Measurements from ENCODE around the gene ASPG. TPM values are rescaled to one million over a fixed set of nuclear protein-coding genes. Genes with fewer than 3 reads are reported as not detected.

The ASPG gene
- polyA plus RNA-seq, 3 donors, result 0.01 TPM; not detected in 2

DNA sequence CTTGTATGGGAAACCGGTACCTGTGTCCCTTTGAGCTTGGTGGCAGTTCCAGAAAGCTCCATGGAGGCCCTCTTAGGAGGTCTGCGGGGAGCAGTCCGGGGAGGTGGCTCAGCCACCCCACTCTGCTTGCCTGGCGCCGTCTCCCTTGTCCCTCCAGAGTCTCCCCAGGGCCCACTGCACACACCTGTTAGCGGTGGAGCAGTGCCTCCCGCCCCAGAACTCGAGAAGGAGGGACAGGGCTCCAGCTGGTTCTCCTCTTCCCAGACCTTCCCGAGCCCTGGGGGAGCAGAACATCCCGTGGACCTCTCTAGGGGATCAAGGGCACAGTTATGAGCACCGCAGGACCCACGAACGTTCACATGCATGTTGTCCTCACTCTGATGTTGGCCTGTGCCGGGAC lies 10.8 kb downstream of the ASPG start:
- Histone ChIP-seq H3K4me3 (replicated peaks in 1 of 3; ENCODE audit: low read depth in 2 of 3, low read length in 3 of 3) (no peak overlapping the region), H3K9ac (ENCODE audit: insufficient read depth, low read length, poor library complexity, severe bottlenecking) (no peak overlapping the region)
- 89% methylated on average over 14 of the region's 14 CpGs for WGBS (ENCODE audit: insufficient coverage)

DNA sequence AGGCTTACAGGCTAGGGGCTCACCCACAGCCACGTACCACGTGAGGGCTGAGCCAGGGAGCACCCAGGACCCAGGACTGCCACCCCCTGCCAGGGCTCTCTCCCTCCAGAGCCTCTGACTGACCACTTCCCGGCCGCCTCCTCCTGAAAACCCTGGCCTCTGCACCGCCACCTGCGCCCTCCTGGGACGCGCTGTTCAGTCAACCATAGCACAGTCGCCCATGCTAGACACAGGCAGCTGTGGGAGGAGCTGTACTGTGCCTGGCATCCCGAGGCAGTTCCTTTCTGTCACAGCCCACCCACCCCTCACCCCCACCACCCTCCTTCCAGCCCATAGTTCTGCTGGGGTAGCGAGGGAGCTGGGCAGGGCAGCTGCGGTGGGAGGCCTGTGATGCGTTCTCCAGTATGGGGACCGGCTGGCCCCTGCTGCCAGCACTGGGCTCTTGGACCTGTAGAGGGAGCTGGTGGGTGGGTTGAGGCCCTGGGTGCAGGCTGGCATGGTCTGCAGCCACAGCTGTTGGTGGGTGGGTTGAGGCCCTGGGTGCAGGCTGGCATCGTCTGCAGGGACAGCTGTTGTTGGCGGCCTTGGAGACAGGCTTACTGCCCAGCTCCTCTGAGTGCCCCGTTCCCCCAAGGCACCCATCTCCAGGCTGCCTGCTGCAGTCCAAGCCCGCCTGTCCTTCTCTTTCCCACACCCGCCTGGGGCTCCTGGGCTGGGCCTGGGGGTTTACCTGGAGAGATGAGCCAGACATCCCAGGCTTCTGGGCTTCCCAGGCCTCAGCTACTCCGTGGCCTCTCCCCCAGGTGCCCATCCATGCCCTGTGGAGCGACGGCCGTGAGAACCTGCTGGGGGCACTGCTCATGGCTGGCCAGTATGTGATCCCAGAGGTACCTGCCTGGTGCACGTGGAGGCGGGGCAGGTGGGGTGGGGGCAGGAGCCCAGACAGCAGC lies 11.5 kb downstream of the ASPG start:
- Histone ChIP-seq H2AFZ (ENCODE audit: insufficient read depth, low read depth, low read length, poor library complexity, severe bottlenecking) (no peak overlapping the region), H3K9ac (ENCODE audit: insufficient read depth, low read length, poor library complexity, severe bottlenecking) (no peak overlapping the region), H3K4me2 (replicated peaks; ENCODE audit: extremely low read depth, low read length, poor library complexity, severe bottlenecking) (no peak overlapping the region), H4K20me1 (ENCODE audit: insufficient read depth, low read length) (no peaks in the 10 kb centered on the region), H3K27me3 (ENCODE audit: control insufficient read depth in 2 of 2, insufficient read depth in 2 of 2, low read length in 2 of 2) (no peaks in the 10 kb centered on the region), H3K9me3 (replicated peaks in 1 of 2; ENCODE audit: control insufficient read depth in 1 of 2, insufficient read depth in 1 of 2, low read length in 2 of 2) (no peaks in the 10 kb centered on the region), H3K36me3 (replicated peaks in 1 of 2; ENCODE audit: control insufficient read depth in 1 of 2, insufficient read depth in 2 of 2, low read length in 2 of 2) (no peaks in the 10 kb centered on the region), H3K4me1 (ENCODE audit: control insufficient read depth in 1 of 2, insufficient read depth in 2 of 2, low read length in 2 of 2) (no peaks in the 10 kb centered on the region), H3K79me2 (ENCODE audit: insufficient read depth, low read length) (no peaks in the 10 kb centered on the region), H3K4me3 (replicated peaks in 1 of 3; ENCODE audit: low read depth in 2 of 3, low read length in 3 of 3) (no peak overlapping the region), H3K27ac (ENCODE audit: low read depth in 1 of 2, low read length in 2 of 2) (no peak overlapping the region)
- 90% methylated on average over 17 of the region's 25 CpGs for WGBS (ENCODE audit: insufficient coverage)
- intact Hi-C loops (cut with micrococcal nuclease), result no loop called here
- Mint-ChIP-seq H3K4me1 (peaks cover 3% of the 10 kb centered on the region), H3K36me3 (no peaks in the 10 kb centered on the region), H3K27ac (no peak overlapping the region), H3K4me3 (no peak overlapping the region), H3K9me3 (no peaks in the 10 kb centered on the region), H3K27me3 (ENCODE audit: low read depth in 3 of 3) (peaks cover 0 to 4% (median 2%) of the 10 kb centered on the region in 3 donors)
- TF ChIP-seq, protein P1, sequence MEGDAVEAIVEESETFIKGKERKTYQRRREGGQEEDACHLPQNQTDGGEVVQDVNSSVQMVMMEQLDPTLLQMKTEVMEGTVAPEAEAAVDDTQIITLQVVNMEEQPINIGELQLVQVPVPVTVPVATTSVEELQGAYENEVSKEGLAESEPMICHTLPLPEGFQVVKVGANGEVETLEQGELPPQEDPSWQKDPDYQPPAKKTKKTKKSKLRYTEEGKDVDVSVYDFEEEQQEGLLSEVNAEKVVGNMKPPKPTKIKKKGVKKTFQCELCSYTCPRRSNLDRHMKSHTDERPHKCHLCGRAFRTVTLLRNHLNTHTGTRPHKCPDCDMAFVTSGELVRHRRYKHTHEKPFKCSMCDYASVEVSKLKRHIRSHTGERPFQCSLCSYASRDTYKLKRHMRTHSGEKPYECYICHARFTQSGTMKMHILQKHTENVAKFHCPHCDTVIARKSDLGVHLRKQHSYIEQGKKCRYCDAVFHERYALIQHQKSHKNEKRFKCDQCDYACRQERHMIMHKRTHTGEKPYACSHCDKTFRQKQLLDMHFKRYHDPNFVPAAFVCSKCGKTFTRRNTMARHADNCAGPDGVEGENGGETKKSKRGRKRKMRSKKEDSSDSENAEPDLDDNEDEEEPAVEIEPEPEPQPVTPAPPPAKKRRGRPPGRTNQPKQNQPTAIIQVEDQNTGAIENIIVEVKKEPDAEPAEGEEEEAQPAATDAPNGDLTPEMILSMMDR (IDR thresholded peaks at IDR 0.05), result no peak
- no peak for DNase-seq

More for the DNA sequence above, 10.8 kb downstream of the ASPG start:
- Mint-ChIP-seq H3K4me3 (no peak overlapping the region), H3K36me3 (no peaks in the 10 kb centered on the region), H3K4me1 (peaks cover 3% of the 10 kb centered on the region), H3K9me3 (no peaks in the 10 kb centered on the region), H3K27me3 (ENCODE audit: low read depth in 3 of 3) (peaks cover 0 to 4% (median 2%) of the 10 kb centered on the region in 3 donors), H3K27ac (no peak overlapping the region)
- Histone ChIP-seq H3K27me3 (ENCODE audit: control insufficient read depth in 2 of 2, insufficient read depth in 2 of 2, low read length in 2 of 2) (no peaks in the 10 kb centered on the region), H4K20me1 (ENCODE audit: insufficient read depth, low read length) (no peaks in the 10 kb centered on the region), H3K36me3 (replicated peaks in 1 of 2; ENCODE audit: control insufficient read depth in 1 of 2, insufficient read depth in 2 of 2, low read length in 2 of 2) (no peaks in the 10 kb centered on the region), H3K4me2 (replicated peaks; ENCODE audit: extremely low read depth, low read length, poor library complexity, severe bottlenecking) (no peak overlapping the region), H3K79me2 (ENCODE audit: insufficient read depth, low read length) (no peaks in the 10 kb centered on the region), H3K27ac (ENCODE audit: low read depth in 1 of 2, low read length in 2 of 2) (no peak overlapping the region), H3K4me1 (ENCODE audit: control insufficient read depth in 1 of 2, insufficient read depth in 2 of 2, low read length in 2 of 2) (no peaks in the 10 kb centered on the region), H3K9me3 (replicated peaks in 1 of 2; ENCODE audit: control insufficient read depth in 1 of 2, insufficient read depth in 1 of 2, low read length in 2 of 2) (no peaks in the 10 kb centered on the region), H2AFZ (ENCODE audit: insufficient read depth, low read depth, low read length, poor library complexity, severe bottlenecking) (no peak overlapping the region)
- TF ChIP-seq, protein P1 (IDR thresholded peaks at IDR 0.05), result no peak
- intact Hi-C loops (cut with micrococcal nuclease), result no loop called here
- no peak for DNase-seq

Measured in CD14-positive monocyte (primary cell).